CD14-positive monocyte (primary cell): ENCODE measurements around the gene ADAMTS8. TPM values are rescaled to one million over a fixed set of nuclear protein-coding genes. Genes with fewer than 3 reads are reported as not detected.

Source experiments
- DNase-seq, 3 donors: peaks; one replicate each; pipeline ENCODE4 v3.0.0-alpha.2; 2011 to 2022
- H2AFZ ChIP-seq: 2 replicates; pipeline ENCODE4 v1.6.0; 2012; ENCODE audit warnings: mild to moderate bottlenecking, low read depth, low read length, inconsistent platforms; ENCODE audit not compliant: insufficient read depth, poor library complexity, severe bottlenecking
- H3K27ac ChIP-seq, 2 donors: 1 replicate in 1 of 2; 2 replicates in 1 of 2; pipeline ENCODE4 v1.5.1; 2012 to 2013; ENCODE audit warnings: low read length in 2 of 2, control low read depth in 1 of 2, inconsistent platforms in 1 of 2, low read depth in 1 of 2, mild to moderate bottlenecking in 1 of 2
- H3K27me3 ChIP-seq, 2 donors: one replicate each; pipeline versions ENCODE4 v1.6.0 to v1.6.1; 2011 to 2013; ENCODE audit warnings: low read length in 2 of 2; ENCODE audit not compliant: control insufficient read depth in 2 of 2, insufficient read depth in 2 of 2
- H3K36me3 ChIP-seq, 2 donors: replicated peaks in 1 of 2; 1 replicate in 1 of 2; 2 replicates in 1 of 2; pipeline versions ENCODE4 v1.5.1 to v1.6.1; 2012 to 2013; ENCODE audit warnings: low read length in 2 of 2, control low read depth in 1 of 2, inconsistent platforms in 1 of 2, mild to moderate bottlenecking in 1 of 2; ENCODE audit not compliant: insufficient read depth in 2 of 2, control insufficient read depth in 1 of 2
- H3K4me1 ChIP-seq, 2 donors: 1 replicate in 1 of 2; 2 replicates in 1 of 2; pipeline versions ENCODE4 v1.5.1 to v1.6.1; 2012 to 2013; ENCODE audit warnings: low read length in 2 of 2, control low read depth in 1 of 2, inconsistent platforms in 1 of 2, mild to moderate bottlenecking in 1 of 2, moderate library complexity in 1 of 2; ENCODE audit not compliant: insufficient read depth in 2 of 2, control insufficient read depth in 1 of 2
- H3K4me2 ChIP-seq: replicated peaks from 2 replicates; pipeline ENCODE3; 2012; ENCODE audit warnings: low read length, moderate library complexity, mild to moderate bottlenecking; ENCODE audit not compliant: poor library complexity, severe bottlenecking; ENCODE audit errors: extremely low read depth
- H3K4me3 ChIP-seq, 3 experiments: fragments of 200-600 bp in 1 of 3; sonication (generic) in 1 of 3; replicated peaks in 1 of 3; 1 replicate in 2 of 3; 2 replicates in 1 of 3; pipeline ENCODE4 v1.5.1; 2011 to 2013; ENCODE audit warnings: low read length in 3 of 3, mild to moderate bottlenecking in 3 of 3, control low read depth in 2 of 3, low read depth in 2 of 3, inconsistent platforms in 1 of 3, moderate library complexity in 1 of 3
- H3K79me2 ChIP-seq: 2 replicates; pipeline ENCODE4 v1.6.0; 2012; ENCODE audit warnings: mild to moderate bottlenecking, control low read depth, inconsistent platforms, low read length, moderate library complexity; ENCODE audit not compliant: insufficient read depth
- H3K9ac ChIP-seq: 2 replicates; pipeline ENCODE4 v1.6.0; 2017; ENCODE audit warnings: low read length, mild to moderate bottlenecking; ENCODE audit not compliant: insufficient read depth, poor library complexity, severe bottlenecking
- H3K9me3 ChIP-seq, 2 donors: replicated peaks in 1 of 2; 1 replicate in 1 of 2; 2 replicates in 1 of 2; pipeline versions ENCODE4 v1.5.1 to v1.6.1; 2012 to 2013; ENCODE audit warnings: low read length in 2 of 2, control low read depth in 1 of 2; ENCODE audit not compliant: control insufficient read depth in 1 of 2, insufficient read depth in 1 of 2
- H4K20me1 ChIP-seq: 2 replicates; pipeline ENCODE4 v1.6.0; 2012; ENCODE audit warnings: mild to moderate bottlenecking, low read length, control low read depth, moderate library complexity; ENCODE audit not compliant: insufficient read depth
- H3K27ac Mint-ChIP-seq, 7 donors: one replicate each; pipeline ENCODE4 v1.8.0; 2020; ENCODE audit warnings: mild to moderate bottlenecking in 7 of 7, mixed read lengths in 7 of 7, moderate library complexity in 6 of 7, inconsistent platforms in 2 of 7
- H3K27me3 Mint-ChIP-seq, 3 donors: one replicate each; pipeline ENCODE4 v1.8.0; 2021 to 2022; ENCODE audit warnings: low read depth in 3 of 3, mild to moderate bottlenecking in 3 of 3, mixed read lengths in 3 of 3, moderate library complexity in 3 of 3, inconsistent platforms in 1 of 3
- H3K36me3 Mint-ChIP-seq, 2 donors: one replicate each; pipeline ENCODE4 v1.8.0; 2020; ENCODE audit warnings: mixed read lengths in 2 of 2, inconsistent platforms in 1 of 2, mild to moderate bottlenecking in 1 of 2
- H3K4me1 Mint-ChIP-seq: one replicate; pipeline ENCODE4 v1.8.0; 2020; ENCODE audit warnings: mild to moderate bottlenecking, mixed read lengths
- H3K4me3 Mint-ChIP-seq, 2 donors: one replicate each; pipeline ENCODE4 v1.8.0; 2020; ENCODE audit warnings: mild to moderate bottlenecking in 2 of 2, mixed read lengths in 2 of 2, moderate library complexity in 1 of 2
- H3K9me3 Mint-ChIP-seq, 7 donors: one replicate each; pipeline ENCODE4 v1.8.0; 2020 to 2022; ENCODE audit warnings: mixed read lengths in 7 of 7, mild to moderate bottlenecking in 6 of 7, moderate library complexity in 6 of 7, inconsistent platforms in 2 of 7
- CTCF ChIP-seq: fragments of 200-600 bp; IDR thresholded peaks from one replicate; pipeline ENCODE4 v1.8.0; 2022; ENCODE audit warnings: antibody characterized with exemption, mild to moderate bottlenecking
- WGBS: methylation state at CpG from one replicate; pipeline ENCODE4 v1.1.5; 2013; ENCODE audit warnings: missing lambda C conversion rate; ENCODE audit not compliant: insufficient coverage; 5-methylcytosine and 5-hydroxymethylcytosine counted together
- intact Hi-C, 2 donors: fragments of 100-400 bp; cut with micrococcal nuclease; formaldehyde crosslinking; loops; one replicate each; pipeline versions ENCODE4 v1.15.0 to v1.15.1; 2023
- polyA plus RNA-seq, 3 donors: library from polyadenylated mRNA; depleted of rRNA in 1 of 3; unstranded in 2 of 3; stranded (reverse) in 1 of 3; fragments of 300-500 nt in 2 of 3; fragments of >200 nt in 1 of 3; fragmentation: Illumina TruSeq in 2 of 3; gene quantifications; 1 replicate in 2 of 3; 2 replicates in 1 of 3; pipeline ENCODE4 v1.2.3, GENCODE V29; 2012 to 2021

The ADAMTS8 gene
- polyA plus RNA-seq, 3 donors: not detected

GRCh38 chr11:130457623-130458409, 29.4 kb upstream of the ADAMTS8 start:
- Histone ChIP-seq H3K36me3 (no peaks in the 10 kb centered on the region), H3K4me1 (no peaks in the 10 kb centered on the region), H3K9ac (no peak overlapping the region), H3K4me2 (no peak overlapping the region), H3K9me3 (no peaks in the 10 kb centered on the region), H3K27me3 (peaks cover 0 to 6% of the 10 kb centered on the region in 2 donors), H2AFZ (no peak overlapping the region), H3K27ac (no peak overlapping the region), H3K4me3 (no peak overlapping the region), H3K79me2 (no peaks in the 10 kb centered on the region), H4K20me1 (no peaks in the 10 kb centered on the region)
- H3K4me3 Mint-ChIP-seq: no peak overlapping the region
- peaks cover 6 to 19% (median 16%) of the 10 kb centered on the region in 3 donors for H3K27me3 Mint-ChIP-seq
- whole genome bisulfite sequencing: 92% methylated on average over 16 of the region's 20 CpGs
- no peak for TF ChIP-seq CTCF
- intact Hi-C loops: no loop called here
- H3K9me3 Mint-ChIP-seq: no peaks in the 10 kb centered on the region
- DNase-seq: no peak
- H3K27ac Mint-ChIP-seq: no peak overlapping the region
- no peaks in the 10 kb centered on the region for H3K4me1 Mint-ChIP-seq
- no peaks in the 10 kb centered on the region for H3K36me3 Mint-ChIP-seq

GRCh38 chr11:130456286-130456685, 27.9 kb upstream of the ADAMTS8 start:
- no peak overlapping the region for H3K4me3 ChIP-seq
- H3K79me2 ChIP-seq: no peaks in the 10 kb centered on the region
- 92% methylated on average over 3 of the region's 3 CpGs for WGBS
- H3K36me3 Mint-ChIP-seq: no peaks in the 10 kb centered on the region
- DNase-seq: no peak
- no peak overlapping the region for H3K4me2 ChIP-seq
- no peak overlapping the region for H3K27ac ChIP-seq
- no peaks in the 10 kb centered on the region for H4K20me1 ChIP-seq
- no peaks in the 10 kb centered on the region for H3K9me3 Mint-ChIP-seq
- no peaks in the 10 kb centered on the region for H3K36me3 ChIP-seq
- H3K4me1 ChIP-seq: no peaks in the 10 kb centered on the region
- peaks cover 0 to 11% of the 10 kb centered on the region in 2 donors for H3K27me3 ChIP-seq
- H3K27ac Mint-ChIP-seq: no peak overlapping the region
- no peaks in the 10 kb centered on the region for H3K4me1 Mint-ChIP-seq
- H3K4me3 Mint-ChIP-seq: no peak overlapping the region
- no peak overlapping the region for H3K9ac ChIP-seq
- no peak overlapping the region for H2AFZ ChIP-seq
- intact Hi-C loops: no loop called here
- peaks cover 6 to 33% (median 16%) of the 10 kb centered on the region in 3 donors for H3K27me3 Mint-ChIP-seq
- no peak for TF ChIP-seq CTCF
- no peaks in the 10 kb centered on the region for H3K9me3 ChIP-seq
